NB4 (cell line): ENCODE measurements around the gene GRB2.

Source experiments
- CTCF ChIP-seq: IDR thresholded peaks from one replicate; pipeline ENCODE4 v1.5.1; 2012; ENCODE audit warnings: low read depth, low read length
- MAX ChIP-seq: IDR thresholded peaks from 2 replicates; pipeline ENCODE4 v1.6.1; 2011; ENCODE audit warnings: low read depth, low read length

- no peak for TF ChIP-seq MAX
- no peak for TF ChIP-seq CTCF
Observed at GRCh38 chr17:75316253-75316652, 89.2 kb downstream of the GRB2 start.
